ENCODE data around the gene NFE2L2.

GRCh38 chr2:177212106-177212890 is 52.2 kb downstream of the NFE2L2 start, which contains the start of gene HNRNPA3:
- no peak for TF ChIP-seq SUZ12 (IDR thresholded peaks at IDR 0.05; ENCODE audit: extremely low read depth, insufficient read depth, insufficient read length)
- TF ChIP-seq ZNF274 (IDR thresholded peaks at IDR 0.05; ENCODE audit: low read depth, low read length) = no peak
